A549 (cell line): ENCODE measurements around the gene NRSN1. TPM values are rescaled to one million over a fixed set of nuclear protein-coding genes. Genes with fewer than 3 reads are reported as not detected.

Source experiments
- ATAC-seq, 2 experiments: fragments of 200-7000 bp in 1 of 2; fragments of >200 bp in 1 of 2; cut with Nextera tagmentation in 1 of 2; cut with Tn5 transposase in 1 of 2; 3 replicates each; pipeline versions ENCODE4 v1.8.0 to v1.9.1; 2018 to 2020; ENCODE audit warnings: mild to moderate bottlenecking in 1 of 2, moderate library complexity in 1 of 2
- CTCF ChIA-PET: fragments of 300-600 bp; sonication (Branson Sonifier 250); formaldehyde crosslinking; extraction: SDS; loops from one replicate; lab custom pipeline; 2021; ENCODE audit warnings: antibody characterized with exemption, inconsistent platforms; lab: Yijun Ruan, JAX
- POLR2A ChIA-PET: fragments of 350-600 bp; formaldehyde crosslinking; extraction: SDS; loops from one replicate; lab custom pipeline; 2021; ENCODE audit warnings: antibody characterized with exemption, inconsistent platforms; lab: Yijun Ruan, JAX
- DNase-seq, 2 experiments: peaks; one replicate each; pipeline versions ENCODE4 v3.0.0 to v3.0.0-alpha.2; 2011 to 2016; ENCODE audit warnings: low read depth in 1 of 2, low spot score in 1 of 2
- FAIRE-seq: peaks from 2 replicates; lab custom pipeline; 2011; peaks lifted over from hg19 to GRCh38; lab: Jason Lieb, UNC
- H3K27ac ChIP-seq, 2 experiments: fragments of >200 bp; sonication (Bioruptor Twin); formaldehyde crosslinking; 3 replicates each; pipeline ENCODE4 v1.5.1; 2016 to 2017
- H3K4me1 ChIP-seq: fragments of >200 bp; sonication (Bioruptor Twin); formaldehyde crosslinking; 3 replicates; pipeline ENCODE4 v1.6.1; 2016
- H3K4me2 ChIP-seq: fragments of >200 bp; sonication (Bioruptor Twin); formaldehyde crosslinking; 3 replicates; pipeline ENCODE4 v1.6.1; 2016
- H3K4me3 ChIP-seq: fragments of >200 bp; sonication (Bioruptor Twin); formaldehyde crosslinking; 3 replicates; pipeline ENCODE4 v1.5.1; 2016
- H3K9me3 ChIP-seq: fragments of >200 bp; sonication (Bioruptor Twin); formaldehyde crosslinking; 3 replicates; pipeline ENCODE4 v1.6.1; 2016
- BCL3 ChIP-seq: fragments of >200 bp; sonication (Bioruptor Twin); formaldehyde crosslinking; IDR thresholded peaks from 3 replicates; pipeline ENCODE4 v1.6.1; 2016
- CBX2 ChIP-seq: fragments of 200-600 bp; sonication (generic); IDR thresholded peaks from 2 replicates; pipeline ENCODE4 v1.6.1; 2016; ENCODE audit warnings: low read depth, mild to moderate bottlenecking, borderline replicate concordance
- CEBPB ChIP-seq, 2 experiments: fragments of >200 bp in 1 of 2; sonication (Bioruptor Twin) in 1 of 2; formaldehyde crosslinking in 1 of 2; IDR thresholded peaks; 2 replicates each; pipeline ENCODE4 v1.6.1; 2012 to 2016
- CHD2 ChIP-seq: fragments of 150-350 bp; IDR thresholded peaks from 2 replicates; pipeline ENCODE4 v1.6.1; 2014; ENCODE audit warnings: low read length; ENCODE audit not compliant: partially characterized antibody
- E2F6 ChIP-seq: IDR thresholded peaks from 2 replicates; pipeline ENCODE4 v1.6.1; 2012; ENCODE audit warnings: low read depth, borderline replicate concordance
- EHMT2 ChIP-seq: fragments of 200-600 bp; sonication (generic); IDR thresholded peaks from 2 replicates; pipeline ENCODE4 v1.6.1; 2016; ENCODE audit warnings: antibody characterized with exemption, low read depth, mild to moderate bottlenecking, moderate library complexity
- ESRRA ChIP-seq: fragments of 150-350 bp; IDR thresholded peaks from 2 replicates; pipeline ENCODE4 v1.6.1; 2014; ENCODE audit warnings: mild to moderate bottlenecking, low read length, borderline replicate concordance
- FOSB ChIP-seq: fragments of 250-450 bp; sonication (Bioruptor Pico); IDR thresholded peaks from 2 replicates; pipeline ENCODE4 v1.5.0; 2020; ENCODE audit warnings: mild to moderate bottlenecking, moderate library complexity
- FOXS1 ChIP-seq: fragments of 250-450 bp; sonication (Bioruptor Pico); IDR thresholded peaks from 2 replicates; pipeline ENCODE4 v1.5.0; 2020; ENCODE audit warnings: mild to moderate bottlenecking, moderate library complexity
- HES2 ChIP-seq: fragments of >200 bp; sonication (Bioruptor Twin); formaldehyde crosslinking; IDR thresholded peaks from 2 replicates; pipeline ENCODE4 v1.6.1; 2016
- HOXA7 ChIP-seq: fragments of 250-450 bp; sonication (Bioruptor Pico); IDR thresholded peaks from 2 replicates; pipeline ENCODE4 v1.5.0; 2020; ENCODE audit warnings: mild to moderate bottlenecking, moderate library complexity
- HOXB5 ChIP-seq: fragments of 250-450 bp; sonication (Bioruptor Pico); IDR thresholded peaks from 2 replicates; pipeline ENCODE4 v1.5.0; 2020; ENCODE audit warnings: mild to moderate bottlenecking, moderate library complexity
- JUN ChIP-seq, 2 experiments: fragments of >200 bp; sonication (Bioruptor Twin); formaldehyde crosslinking; IDR thresholded peaks; 2 replicates in 1 of 2; 3 replicates in 1 of 2; pipeline ENCODE4 v1.6.1; 2016 to 2017
- JUNB ChIP-seq: fragments of >200 bp; sonication (Bioruptor Twin); formaldehyde crosslinking; IDR thresholded peaks from 2 replicates; pipeline ENCODE4 v1.6.1; 2016
- MAFK ChIP-seq: fragments of 450-650 bp; IDR thresholded peaks from 2 replicates; pipeline ENCODE4 v1.6.1; 2014; ENCODE audit not compliant: partially characterized antibody
- MAZ ChIP-seq: fragments of 150-350 bp; IDR thresholded peaks from 2 replicates; pipeline ENCODE4 v1.6.1; 2014; ENCODE audit warnings: antibody characterized with exemption, low read depth, low read length, borderline replicate concordance
- MYC ChIP-seq: IDR thresholded peaks from 2 replicates; pipeline ENCODE4 v1.6.1; 2012; ENCODE audit warnings: mild to moderate bottlenecking, inconsistent platforms, low read length, improper control_type of control experiment, borderline replicate concordance
- NFE2L2 ChIP-seq: fragments of 150-350 bp; conservative IDR thresholded peaks from 2 replicates; pipeline ENCODE4 v1.6.1; 2014; ENCODE audit warnings: low read length
- NPAS2 ChIP-seq: fragments of 250-450 bp; sonication (Bioruptor Pico); IDR thresholded peaks from 2 replicates; pipeline ENCODE4 v1.8.0; 2022; ENCODE audit warnings: mild to moderate bottlenecking, moderate library complexity, borderline replicate concordance
- PHF8 ChIP-seq: fragments of 200-600 bp; sonication (generic); IDR thresholded peaks from 2 replicates; pipeline ENCODE4 v1.6.1; 2016; ENCODE audit warnings: low read depth, mild to moderate bottlenecking, antibody characterized with exemption, moderate library complexity, borderline replicate concordance
- POLR2A ChIP-seq: IDR thresholded peaks from 2 replicates; pipeline ENCODE4 v1.6.1; 2012; ENCODE audit warnings: mild to moderate bottlenecking, low read length
- RAD21 ChIP-seq, 2 experiments: fragments of >200 bp in 1 of 2; sonication (Bioruptor Twin) in 1 of 2; formaldehyde crosslinking in 1 of 2; IDR thresholded peaks in 1 of 2; conservative IDR thresholded peaks in 1 of 2; 2 replicates in 1 of 2; 3 replicates in 1 of 2; pipeline ENCODE4 v1.6.1; 2012 to 2018; ENCODE audit warnings: inconsistent platforms in 1 of 2
- RFX5 ChIP-seq: fragments of 450-650 bp; IDR thresholded peaks from 2 replicates; pipeline ENCODE4 v1.7.1; 2014; ENCODE audit warnings: antibody characterized with exemption, mild to moderate bottlenecking, moderate library complexity
- SMC3 ChIP-seq: fragments of >200 bp; sonication (Bioruptor Twin); formaldehyde crosslinking; IDR thresholded peaks from 3 replicates; pipeline ENCODE4 v1.6.1; 2018; ENCODE audit warnings: inconsistent platforms
- TFCP2L1 ChIP-seq: fragments of 250-450 bp; sonication (Bioruptor Pico); IDR thresholded peaks from 2 replicates; pipeline ENCODE4 v1.5.0; 2021; ENCODE audit warnings: mild to moderate bottlenecking
- TP53 ChIP-seq: fragments of 250-450 bp; sonication (Bioruptor Pico); IDR thresholded peaks from 2 replicates; pipeline ENCODE4 v1.5.0; 2021; ENCODE audit warnings: mild to moderate bottlenecking, moderate library complexity
- USF2 ChIP-seq: fragments of 450-650 bp; IDR thresholded peaks from 2 replicates; pipeline ENCODE4 v1.6.1; 2014; ENCODE audit warnings: antibody characterized with exemption
- ZFP36 ChIP-seq: fragments of 450-650 bp; IDR thresholded peaks from 2 replicates; pipeline ENCODE4 v1.6.1; 2014; ENCODE audit warnings: borderline replicate concordance; ENCODE audit not compliant: partially characterized antibody
- WGBS: methylation state at CpG from one replicate; pipeline ENCODE4 v1.1.6; 2017; ENCODE audit errors: missing lambda C conversion rate; 5-methylcytosine and 5-hydroxymethylcytosine counted together
- polyA plus RNA-seq, 4 experiments: library from polyadenylated mRNA; depleted of rRNA in 3 of 4; stranded (reverse); fragments of >200 nt; fragmentation: RNase III in 1 of 4; extraction: RNeasy Plus Mini Kit Qiagen cat#74134 plus additional on column Dnase treatment in 1 of 4; gene quantifications; 2 replicates in 3 of 4; 3 replicates in 1 of 4; pipeline ENCODE4 v1.2.3, GENCODE V29; 2011 to 2017

Gene NRSN1
- polyA plus RNA-seq, 2 of the 4 experiments (the other 2 are of a cell fraction): not detected

- FAIRE-seq (no peak), ATAC-seq (no peak)
- ChIA-PET POLR2A (no interaction called here), CTCF (no interaction called here)
- no peaks in the 10 kb centered on the region for H3K9me3 ChIP-seq
- WGBS: 88% methylated on average over 1 of the region's 1 CpG
- H3K27ac ChIP-seq: no peak overlapping the region
- no peaks in the 10 kb centered on the region for H3K4me1 ChIP-seq
- no peak overlapping the region for H3K4me3 ChIP-seq
- TF ChIP-seq CBX2 (no peak), ZFP36 (no peak), MAZ (no peak)
- TF ChIP-seq, all 56 proteins: peak for 0
- no peak for DNase-seq
- no peak overlapping the region for H3K4me2 ChIP-seq
Observed at GRCh38 chr6:24080711-24081110, 45.3 kb upstream of the NRSN1 start.

- POLR2A ChIA-PET: no interaction called here
- WGBS: 6% methylated on average over 2 of the region's 2 CpGs
- no peak for ATAC-seq
Observed at GRCh38 chr6:24089736-24090135, 36.3 kb upstream of the NRSN1 start.

GRCh38 chr6:24092407-24092806, 33.6 kb upstream of the NRSN1 start:
- no peak for DNase-seq
- TF ChIP-seq E2F6: no peak
- TF ChIP-seq ESRRA: no peak
- no peak for TF ChIP-seq CHD2
- TF ChIP-seq NPAS2 (CRISPR knock-in tag): no peak
- no peak for TF ChIP-seq USF2
- TF ChIP-seq PHF8: no peak
- no peak for TF ChIP-seq FOSB (CRISPR knock-in tag)
- TF ChIP-seq RAD21 (conservative IDR thresholded peaks at IDR 0.05 in 1 of 2, IDR thresholded peaks at IDR 0.05 in 1 of 2): no peak
- no peak for TF ChIP-seq SMC3
- TF ChIP-seq CEBPB (IDR thresholded peaks at IDR 0.05): no peak
- TF ChIP-seq TFCP2L1 (CRISPR knock-in tag): no peak
- no peak for TF ChIP-seq HOXB5 (CRISPR knock-in tag)
- no peak for TF ChIP-seq JUNB
- no peak for TF ChIP-seq MAFK
- no peak for TF ChIP-seq HOXA7
- no peak for TF ChIP-seq NFE2L2
- TF ChIP-seq POLR2A: no peak
- no peak for TF ChIP-seq HES2
- TF ChIP-seq, all 56 proteins: peak for 0
- 26% methylated on average over 3 of the region's 3 CpGs for WGBS
- H3K9me3 ChIP-seq: no peaks in the 10 kb centered on the region
- FAIRE-seq (no peak), ATAC-seq (no peak)
- H3K27ac ChIP-seq: no peak overlapping the region
- no peak overlapping the region for H3K4me3 ChIP-seq
- no peaks in the 10 kb centered on the region for H3K4me1 ChIP-seq
- ChIA-PET POLR2A (no interaction called here), CTCF (no interaction called here)
- H3K4me2 ChIP-seq: no peak overlapping the region

More at GRCh38 chr6:24089736-24090135, 36.3 kb upstream of the NRSN1 start:
- no peaks in the 10 kb centered on the region for H3K9me3 ChIP-seq
- DNase-seq: no peak
- no peaks in the 10 kb centered on the region for H3K4me1 ChIP-seq
- H3K4me2 ChIP-seq: no peak overlapping the region
- CTCF ChIA-PET: no interaction called here
- no peak overlapping the region for H3K4me3 ChIP-seq
- H3K27ac ChIP-seq: no peak overlapping the region
- no peak for TF ChIP-seq BCL3
- TF ChIP-seq RFX5: no peak
- TF ChIP-seq TP53 (CRISPR knock-in tag): no peak
- no peak for TF ChIP-seq JUN (IDR thresholded peaks at IDR 0.05)
- TF ChIP-seq EHMT2: no peak
- TF ChIP-seq MYC: no peak
- no peak for TF ChIP-seq FOXS1 (CRISPR knock-in tag)
- TF ChIP-seq, all 56 proteins: peak for 0
- FAIRE-seq: no peak
